Measurements from ENCODE around the gene SH3BP4.

SH3BP4 gene

DNA sequence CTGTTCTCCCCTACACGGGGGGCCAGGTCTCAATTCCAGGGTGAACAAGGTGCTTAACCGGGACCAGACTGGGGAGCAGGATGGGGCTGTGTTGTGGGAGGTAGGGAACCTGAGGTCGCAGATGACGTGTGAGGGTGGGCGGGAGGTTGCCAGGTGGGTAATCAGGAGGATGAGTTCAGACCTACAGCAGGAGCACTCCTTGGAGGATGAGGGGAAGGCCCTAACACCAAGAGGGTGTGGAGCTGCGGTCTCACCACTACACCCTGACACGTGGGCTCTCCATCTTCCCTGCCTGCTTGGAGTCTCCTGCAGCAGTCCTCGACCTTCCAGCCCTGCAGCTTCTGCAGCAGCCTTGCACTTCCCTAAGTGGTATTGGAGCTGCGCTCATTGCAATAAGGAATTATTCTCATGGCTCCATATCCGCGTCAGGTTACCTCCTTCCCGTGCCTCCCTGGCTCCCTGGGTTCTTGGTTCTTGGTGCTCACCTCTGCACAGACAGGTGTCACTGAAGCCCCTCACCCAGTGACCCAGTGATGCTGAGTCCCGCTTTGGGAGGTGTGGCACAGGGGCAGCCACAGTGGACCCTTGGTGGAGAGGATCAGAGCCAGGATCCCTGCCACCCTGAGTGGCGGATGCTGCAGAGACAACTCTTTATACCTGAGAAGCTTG lies 15.5 kb downstream of the SH3BP4 start:
- no peak for DNase-seq (ENCODE audit: low spot score)

DNA sequence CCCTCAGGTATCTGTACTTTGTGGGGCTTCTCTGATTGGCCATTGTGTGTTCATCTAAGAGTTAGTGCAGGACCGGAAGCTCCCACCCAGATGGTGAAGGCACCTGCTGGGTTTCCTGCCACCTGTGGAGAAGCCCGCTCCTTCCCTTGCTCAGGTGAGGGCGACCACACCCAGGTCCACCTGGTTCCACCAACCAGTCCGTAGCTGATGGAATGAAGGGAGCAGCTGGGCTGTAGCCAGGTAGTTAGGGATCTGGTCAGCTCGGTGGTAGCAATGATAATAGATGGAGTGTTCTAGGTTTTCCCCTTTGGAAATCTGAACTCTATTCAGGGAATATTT lies 16.0 kb downstream of the SH3BP4 start:
- no peak for DNase-seq (ENCODE audit: low spot score)

DNA sequence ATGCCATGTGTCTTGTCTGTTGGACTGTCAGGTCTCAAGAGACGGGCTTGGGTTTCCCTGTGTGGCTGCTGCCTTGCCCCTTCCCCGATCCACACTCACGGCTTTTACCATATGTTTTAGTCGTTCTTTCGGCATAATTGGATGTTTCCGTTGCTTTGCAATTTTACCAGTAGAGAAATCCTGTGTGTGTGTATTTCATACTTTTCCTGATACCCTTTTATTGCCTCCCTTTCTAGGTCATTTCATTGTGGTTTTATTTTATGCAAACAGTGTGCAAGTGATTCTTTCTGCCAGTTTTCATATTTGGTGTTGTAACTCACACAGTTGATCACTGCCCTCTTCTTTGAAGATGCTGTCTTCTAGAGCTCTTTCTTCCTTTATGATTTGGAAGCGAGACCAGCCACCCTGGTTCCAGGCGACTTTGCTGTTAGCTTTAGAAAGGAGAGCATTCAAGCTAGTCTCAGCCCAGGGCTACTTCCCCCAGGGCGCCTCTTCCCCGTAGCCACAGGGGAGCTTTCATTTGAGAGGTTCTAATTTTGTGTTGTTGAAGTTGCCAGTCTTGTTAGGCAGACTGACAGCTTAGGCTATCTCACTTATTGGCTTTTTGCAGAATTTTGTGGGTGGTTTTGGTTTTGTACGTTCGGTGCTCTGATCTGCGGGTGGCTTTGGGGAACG lies 17.0 kb downstream of the SH3BP4 start:
- no peak for DNase-seq (ENCODE audit: low spot score)

DNA sequence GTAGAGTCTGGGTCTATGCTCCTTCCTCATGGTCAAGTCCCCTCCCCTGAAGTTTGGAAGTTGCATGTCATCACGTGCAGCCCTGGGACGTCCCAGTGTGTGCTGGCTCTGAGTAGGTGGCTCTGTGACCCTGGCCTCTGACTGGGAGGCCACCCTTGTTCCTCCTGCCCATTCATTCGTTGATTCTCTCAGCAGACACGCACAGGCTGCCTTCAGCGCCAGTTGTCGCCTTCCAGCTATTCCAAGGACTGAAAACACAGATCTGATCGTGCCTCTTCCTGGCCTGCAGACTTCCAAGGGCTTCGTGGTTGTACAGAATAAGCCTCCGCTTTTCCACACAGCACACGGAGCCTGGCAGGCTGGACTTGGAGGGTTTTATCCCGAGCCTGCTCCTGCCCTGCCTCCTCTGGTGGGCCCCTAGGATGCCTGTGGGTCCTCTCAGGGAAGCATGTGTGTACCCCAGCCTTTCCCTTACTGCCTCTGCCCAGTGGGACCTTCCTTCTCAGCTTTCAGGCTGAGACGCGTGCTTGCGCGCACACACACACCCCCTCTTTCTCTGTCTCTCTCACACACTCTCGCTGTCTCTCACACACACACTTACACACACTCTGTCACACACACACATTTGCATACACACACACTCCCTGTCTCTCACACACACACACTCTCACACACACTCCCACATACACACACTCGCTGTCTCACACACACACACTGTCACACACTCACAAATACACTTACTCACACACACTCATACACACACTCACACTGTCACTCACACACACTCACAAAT lies 17.7 kb downstream of the SH3BP4 start:
- no peak for DNase-seq (ENCODE audit: low spot score)

DNA sequence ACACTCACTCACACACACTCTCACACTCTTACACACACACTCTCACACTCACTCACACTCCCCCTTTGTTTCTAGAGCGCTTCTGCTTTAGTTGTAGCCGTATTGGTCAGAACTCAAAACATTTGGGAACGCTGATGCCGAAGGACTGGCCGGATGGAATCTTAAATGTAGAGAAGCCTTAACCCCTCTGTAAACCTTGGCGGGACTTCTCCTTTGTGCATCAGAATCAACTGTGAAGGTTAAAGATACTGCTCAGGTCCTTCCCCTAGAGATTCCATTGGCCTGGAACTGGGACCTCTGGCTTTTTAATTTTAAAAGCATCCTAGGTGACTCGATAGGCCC lies 18.3 kb downstream of the SH3BP4 start:
- no peak for DNase-seq (ENCODE audit: low spot score)

DNA sequence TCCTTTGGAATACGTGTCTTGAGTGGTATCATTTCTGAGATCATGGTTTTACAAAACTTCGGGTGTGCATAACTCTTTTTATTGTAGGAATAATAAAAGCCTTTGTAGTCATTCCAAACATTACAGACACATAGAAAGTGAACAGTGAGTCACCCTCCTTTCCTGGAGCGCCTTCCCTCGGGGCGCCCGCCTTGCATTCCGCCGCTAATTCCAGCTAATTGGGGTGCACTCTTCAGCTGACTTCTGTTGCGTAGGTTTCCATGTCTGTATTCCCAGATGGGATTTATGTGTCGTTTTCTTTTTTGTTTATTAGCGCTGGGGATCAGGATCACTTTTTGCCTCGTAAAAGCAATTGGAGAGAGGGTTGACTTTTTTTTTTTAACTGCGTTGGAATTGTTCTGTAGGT lies 18.7 kb downstream of the SH3BP4 start:
- peak; percentile 71 for DNase-seq (ENCODE audit: low spot score)

DNA sequence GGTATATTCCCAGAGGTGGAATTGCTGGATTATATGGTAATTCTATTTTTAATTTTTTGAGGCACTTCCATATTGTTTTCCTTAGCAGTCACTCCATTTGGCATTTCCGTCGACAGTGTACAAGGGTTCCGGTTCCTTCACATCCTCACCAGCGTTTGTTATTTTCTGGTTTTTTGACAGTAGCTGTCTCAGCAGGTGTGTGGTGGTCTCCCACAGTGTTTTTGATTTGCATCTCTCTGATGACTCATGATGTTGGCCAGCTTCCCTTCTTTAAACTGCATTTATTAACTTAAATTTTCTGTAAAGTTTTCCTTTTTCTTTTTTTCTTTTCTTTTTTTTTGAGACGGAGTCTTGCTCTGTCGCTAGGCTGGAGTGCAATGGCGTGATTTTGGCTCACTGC lies 19.7 kb downstream of the SH3BP4 start:
- no peak for DNase-seq (ENCODE audit: low spot score)

DNA sequence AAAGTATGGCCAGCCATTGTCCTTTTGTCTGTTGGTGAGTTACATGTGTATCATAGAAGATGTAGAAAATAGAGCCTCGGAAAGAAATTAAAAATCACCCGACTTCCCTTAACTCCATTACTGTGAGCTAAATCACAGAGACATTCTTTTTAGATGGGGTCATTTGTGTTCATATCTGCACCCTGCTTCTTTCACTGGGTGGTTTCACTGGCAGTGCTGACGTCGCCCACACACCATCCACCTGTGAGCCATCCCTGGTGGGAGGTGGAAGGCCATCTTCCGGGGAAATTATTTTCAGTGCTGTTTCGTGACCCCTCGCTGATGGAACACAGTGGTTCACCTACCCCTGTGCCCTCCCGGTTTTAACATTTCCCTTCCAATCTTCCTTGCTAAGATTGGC lies 21.2 kb downstream of the SH3BP4 start:
- no peak for DNase-seq (ENCODE audit: low spot score)

DNA sequence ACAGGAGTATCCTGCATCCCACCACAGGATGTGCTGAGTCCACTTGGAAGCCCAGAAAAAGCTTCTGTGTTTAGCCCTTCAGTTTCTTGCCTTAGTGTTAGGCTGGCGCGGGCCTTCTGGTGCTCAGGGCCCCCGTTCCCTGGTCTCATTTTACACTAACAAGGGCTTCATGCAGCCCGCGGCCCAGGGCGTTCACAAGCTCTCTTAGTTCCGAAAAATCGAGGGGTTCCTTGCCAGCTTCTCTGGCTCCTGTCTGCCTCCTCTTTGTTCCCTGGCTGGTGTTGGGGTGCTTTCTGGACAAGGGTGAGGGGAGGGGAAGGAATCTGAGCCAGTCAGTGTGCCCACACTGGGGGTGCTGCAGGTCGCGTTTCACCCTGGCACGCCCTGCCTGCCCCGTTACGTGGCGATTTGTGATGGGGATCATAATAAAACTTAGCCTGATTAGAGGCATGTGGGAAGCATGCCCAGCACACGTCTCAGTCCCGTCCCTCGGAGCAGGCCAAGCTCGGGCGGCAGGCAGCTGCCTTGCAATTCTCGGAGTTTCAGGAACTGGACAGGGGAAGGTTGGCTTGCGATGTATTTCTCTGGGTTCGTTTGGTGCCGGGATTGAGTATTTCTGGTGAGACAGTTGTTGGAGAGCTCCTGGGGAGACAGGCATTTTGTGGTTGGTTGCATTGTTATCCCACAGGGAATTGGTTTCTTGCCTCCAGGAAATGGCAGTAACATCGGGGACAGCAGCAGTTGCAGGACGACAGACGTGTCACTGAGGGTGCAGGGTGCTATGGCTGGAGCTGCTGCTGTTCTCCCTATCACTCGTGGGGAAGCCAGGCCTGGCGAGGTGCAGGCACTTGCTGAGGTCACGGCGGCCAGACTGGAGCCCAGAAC lies 22.9 kb downstream of the SH3BP4 start:
- DNase-seq (ENCODE audit: low spot score), result no peak

DNA sequence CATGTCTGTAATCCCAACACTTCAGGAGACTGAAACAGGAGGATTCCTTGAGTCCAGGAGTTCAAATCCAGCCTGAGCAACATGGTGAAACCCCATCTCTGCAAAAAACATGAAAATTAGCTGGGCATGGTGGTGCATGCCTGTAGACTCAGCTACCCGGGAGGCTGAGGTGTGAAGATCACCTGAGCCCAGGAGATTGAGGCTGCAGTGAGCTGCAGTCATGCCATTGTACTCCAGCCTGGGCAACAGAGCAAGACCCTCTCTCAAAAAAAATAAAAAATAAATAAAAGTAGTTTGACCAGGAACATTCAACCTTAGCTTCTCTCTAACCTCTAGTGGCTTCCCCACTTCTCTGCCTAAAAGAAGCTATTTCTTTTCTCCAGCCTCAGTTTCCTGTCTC lies 23.8 kb downstream of the SH3BP4 start:
- DNase-seq (ENCODE audit: low spot score), result no peak

DNA sequence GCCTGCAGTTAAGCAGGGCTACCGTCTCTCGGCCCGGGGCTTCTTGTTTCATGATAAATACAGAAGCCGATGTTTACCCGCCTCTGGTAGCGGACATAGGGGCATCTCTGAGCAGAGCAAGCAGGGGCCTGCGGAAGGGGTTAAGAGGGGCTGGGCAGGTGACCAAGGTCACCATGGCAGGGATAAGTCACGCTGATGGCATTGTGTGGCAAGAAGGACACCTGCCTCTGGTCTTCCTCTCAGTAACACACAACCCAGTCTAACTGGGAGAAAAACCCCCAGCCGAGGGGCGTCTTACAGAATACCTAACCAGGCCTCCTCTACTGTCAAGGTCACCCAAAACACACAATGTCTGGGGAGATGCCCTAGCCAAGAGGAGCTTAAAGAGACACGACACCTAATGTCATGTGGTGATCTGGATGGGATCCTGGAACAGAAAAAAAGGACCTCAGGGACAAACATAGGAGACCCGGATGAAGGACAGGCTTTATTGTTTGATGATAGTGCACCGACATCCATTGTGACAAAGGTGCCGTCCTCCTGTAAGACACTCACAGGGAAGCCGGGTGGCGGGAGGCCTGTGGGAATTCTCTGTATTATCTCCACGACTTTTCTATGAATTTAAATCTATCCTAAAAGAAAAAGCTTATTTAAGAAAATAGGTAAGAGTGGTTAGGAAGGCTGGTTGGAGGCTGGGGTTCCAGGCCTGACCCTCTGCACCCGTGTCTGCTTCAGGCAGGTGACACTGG lies 24.8 kb downstream of the SH3BP4 start:
- no peak for DNase-seq (ENCODE audit: low spot score)

DNA sequence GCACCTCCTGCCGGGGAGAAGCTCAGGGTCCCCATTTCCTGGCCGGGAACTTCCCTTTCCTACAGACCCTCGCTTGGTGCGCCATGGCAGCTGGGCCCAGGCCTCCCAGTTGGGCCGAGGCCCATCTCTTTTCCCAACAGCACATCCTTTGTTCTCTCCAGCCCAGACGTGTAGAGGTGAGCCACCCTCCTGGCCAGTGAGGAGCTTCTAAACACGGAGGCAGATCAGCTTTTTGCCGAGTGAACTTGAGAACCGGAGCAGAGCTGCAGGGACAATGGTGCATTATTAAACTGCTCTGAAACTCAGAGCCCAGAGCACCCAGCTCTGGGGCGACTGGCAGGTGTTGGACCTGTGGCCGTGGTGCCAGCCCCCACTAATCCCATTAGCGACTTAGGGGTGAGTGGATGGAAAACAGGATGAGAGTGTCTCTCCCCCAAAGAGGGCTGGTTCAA lies 25.4 kb downstream of the SH3BP4 start:
- peak; percentile 52 for DNase-seq (ENCODE audit: low spot score)

DNA sequence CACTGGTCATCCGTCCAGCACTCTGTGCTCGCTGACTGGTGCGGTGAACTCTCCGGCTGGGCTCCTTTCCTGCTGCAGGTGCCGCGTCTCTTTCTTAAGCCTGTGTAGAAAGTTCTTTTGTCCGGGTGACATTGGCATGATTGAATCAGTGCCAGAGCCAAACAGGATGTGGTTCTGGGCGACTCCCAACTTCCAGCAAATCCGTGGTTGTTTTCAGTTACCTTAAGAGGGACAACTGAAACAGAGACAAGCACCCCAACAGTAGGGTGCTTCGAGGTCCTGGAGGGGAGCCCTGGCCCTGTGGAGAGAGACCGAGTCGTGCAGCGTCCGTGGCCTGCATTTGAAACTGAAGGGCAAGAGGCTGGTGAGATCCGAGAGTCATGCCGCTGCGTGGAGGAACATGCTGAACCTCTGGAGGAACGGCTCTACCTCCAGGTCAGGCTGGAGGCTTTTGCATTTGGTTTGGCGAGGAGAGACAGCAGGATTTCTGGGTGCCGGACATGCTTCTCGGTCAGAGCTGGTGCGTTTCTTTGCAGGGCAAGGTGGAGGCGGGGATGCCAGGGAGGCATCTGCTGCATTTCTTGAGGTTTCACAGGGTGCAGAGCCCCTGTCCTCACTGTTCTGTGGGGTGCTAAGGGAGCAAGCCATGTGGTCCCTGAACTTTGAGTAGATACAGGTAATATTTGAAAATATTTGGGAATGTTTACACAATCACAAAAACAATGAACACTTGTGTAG lies 26.8 kb downstream of the SH3BP4 start:
- DNase-seq (ENCODE audit: low spot score), result peak; percentile 60

DNA sequence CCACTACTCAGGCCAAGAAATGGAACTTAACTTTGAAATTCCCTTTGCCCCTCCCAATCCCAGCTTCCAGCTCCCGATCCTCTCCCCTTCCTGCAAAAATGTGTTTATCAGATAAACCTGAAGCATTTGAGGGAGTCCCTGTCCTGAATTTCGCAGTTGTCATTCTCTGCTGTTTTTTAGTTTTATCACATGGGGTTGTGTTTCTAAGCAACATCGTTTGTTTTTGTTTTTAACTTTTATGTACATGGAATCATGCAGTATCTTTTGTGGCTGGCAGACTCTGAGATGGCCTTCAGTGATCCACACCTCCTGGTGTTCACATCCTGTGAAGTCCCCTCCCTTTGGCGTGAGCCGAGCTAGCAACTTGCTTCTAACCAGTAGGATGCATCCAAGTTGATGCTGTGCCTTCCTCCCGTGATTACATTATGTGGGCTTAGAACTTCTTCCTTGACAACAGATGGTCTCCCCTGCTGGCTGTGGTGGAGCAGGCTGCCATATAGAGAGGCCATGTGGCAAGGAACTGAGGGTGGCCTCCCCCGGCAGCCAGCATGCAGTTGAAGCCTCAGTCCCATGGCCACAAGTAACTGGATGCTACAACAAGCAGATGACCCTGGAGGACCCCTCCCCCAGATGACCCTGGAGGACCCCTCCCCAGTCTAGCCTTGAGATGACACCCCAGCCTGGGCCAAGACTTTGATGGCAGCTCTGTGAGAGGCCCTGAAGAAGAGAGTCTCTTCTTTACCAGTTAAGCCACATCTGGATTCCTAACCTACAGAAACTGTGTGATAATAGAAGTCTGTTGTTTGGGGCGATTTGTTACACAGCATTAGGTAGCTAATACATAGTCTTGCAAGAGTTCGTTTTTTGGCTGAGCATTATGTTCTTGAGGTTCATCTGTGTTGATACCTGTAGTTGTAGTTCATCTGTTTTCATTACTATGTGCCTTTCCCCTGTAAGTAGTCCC lies 27.7 kb downstream of the SH3BP4 start:
- peak; percentile 57 for DNase-seq (ENCODE audit: low spot score)

DNA sequence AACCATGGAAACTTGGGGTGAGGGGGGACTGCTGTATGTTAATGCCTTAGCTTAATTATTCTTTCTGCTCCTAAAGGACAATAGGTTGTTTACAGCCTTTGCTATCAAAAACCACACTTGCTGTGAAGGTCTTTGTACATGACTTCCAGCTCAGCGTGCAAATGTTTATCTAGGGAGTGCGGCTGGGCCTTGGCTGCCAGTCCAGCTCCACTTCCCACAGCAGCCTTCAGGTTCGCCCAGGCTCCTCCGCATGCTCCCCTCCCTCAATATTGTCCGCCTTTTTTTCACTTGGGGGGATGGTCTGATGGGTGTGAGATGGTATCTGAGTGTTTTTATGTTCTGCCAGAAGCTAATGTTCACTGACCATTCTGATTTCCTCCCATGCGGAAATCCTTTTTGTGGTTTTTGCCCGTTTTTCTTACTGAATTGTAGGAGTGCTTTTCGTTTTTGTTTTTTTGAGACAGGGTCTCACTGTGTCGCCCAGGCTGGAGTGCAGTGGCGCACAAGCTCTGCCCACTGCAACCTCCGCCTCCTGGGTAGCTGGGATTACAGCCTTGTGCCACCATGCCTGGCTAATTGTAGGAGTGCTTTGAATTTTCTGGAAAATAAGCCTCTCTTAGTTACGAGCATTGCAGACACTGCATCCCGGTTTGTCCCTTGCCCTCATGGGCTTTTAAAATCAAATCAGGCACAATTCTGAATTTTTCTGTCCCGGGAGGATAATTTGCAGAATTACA lies 28.8 kb downstream of the SH3BP4 start:
- peak; percentile 52 for DNase-seq (ENCODE audit: low spot score)

DNA sequence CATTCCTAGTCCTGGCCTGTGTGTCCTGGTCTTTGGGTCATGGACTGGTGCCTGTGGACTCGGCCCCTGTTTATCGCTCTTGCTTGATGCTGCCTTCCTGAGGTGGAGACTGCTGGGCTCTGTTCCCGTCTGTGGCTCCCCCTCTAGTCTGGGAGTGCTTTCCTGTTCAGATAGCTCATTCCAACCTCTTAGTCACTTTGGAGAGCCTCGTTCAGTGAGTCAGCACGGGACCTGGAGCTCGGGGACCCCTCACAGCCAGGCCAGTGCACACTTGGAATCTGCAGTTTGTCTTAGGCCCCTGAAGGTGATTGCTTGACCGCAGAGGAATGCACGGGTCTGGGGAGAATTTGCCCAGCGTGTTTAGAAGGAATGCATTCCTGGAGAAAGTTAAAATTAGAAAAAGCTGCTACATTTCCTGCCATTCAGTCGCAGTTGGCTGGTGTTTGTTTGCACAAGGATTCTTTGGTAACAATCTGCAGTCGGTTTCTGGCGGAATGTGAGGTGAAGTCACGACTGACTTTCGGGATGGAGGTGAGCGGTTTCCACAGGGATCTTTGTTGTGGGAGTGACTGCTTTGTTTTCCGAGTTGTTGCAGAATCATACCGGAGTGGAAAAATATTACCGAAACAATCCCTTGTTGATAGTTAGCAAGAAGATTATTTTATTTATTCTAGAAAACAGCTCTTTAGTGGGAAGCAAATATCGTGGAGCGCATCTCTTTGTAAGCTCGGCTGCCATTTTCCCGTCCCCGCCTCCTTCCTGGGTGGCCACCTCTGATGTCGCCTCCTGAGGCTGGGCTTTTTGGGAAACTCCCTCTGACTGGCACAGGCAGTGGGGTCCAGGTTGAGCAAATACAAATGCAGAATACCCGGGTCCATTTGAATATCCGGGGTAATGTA lies 29.6 kb downstream of the SH3BP4 start:
- DNase-seq (ENCODE audit: low spot score), result peak; percentile 88

DNA sequence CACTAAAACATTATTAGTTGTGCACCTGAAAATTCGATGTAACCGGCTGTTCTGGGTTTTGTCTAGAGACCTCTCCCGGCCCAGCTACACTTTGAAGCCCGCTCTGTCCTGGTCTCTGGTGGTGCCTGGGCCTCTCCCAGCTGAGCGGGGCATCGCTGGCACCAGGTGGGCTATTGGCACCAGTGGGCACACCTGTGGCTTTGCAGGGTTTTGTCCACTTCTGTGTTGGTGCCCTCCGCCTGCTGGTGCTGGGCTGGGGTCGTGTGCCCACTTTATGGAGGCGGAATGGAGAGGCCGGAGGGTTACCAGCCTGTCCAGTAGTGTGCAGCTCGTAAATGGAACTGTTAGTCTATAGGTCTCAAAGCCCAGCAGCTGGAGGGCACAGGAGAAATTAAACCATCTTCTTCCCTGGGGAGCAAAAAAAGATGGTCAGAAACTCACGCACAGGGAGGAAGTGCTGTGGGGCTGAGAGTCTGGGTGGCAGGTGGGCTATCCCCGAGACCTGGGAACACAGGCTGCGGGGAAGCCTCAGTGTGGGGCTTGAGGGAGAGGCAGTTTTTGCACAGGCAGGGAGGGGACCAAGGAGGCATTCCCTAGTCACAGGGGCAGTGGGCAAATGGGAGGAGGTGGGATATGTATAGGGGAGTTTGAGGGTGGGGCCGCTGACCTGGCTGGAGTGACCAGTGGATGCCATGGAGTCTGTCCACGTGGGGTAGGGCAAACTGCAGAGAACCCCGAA lies 30.4 kb downstream of the SH3BP4 start:
- no peak for DNase-seq (ENCODE audit: low spot score)

All from SW480 (cell line).